ENCODE data around the gene PPP1R3E. TPM values are rescaled to one million over a fixed set of nuclear protein-coding genes. Genes with fewer than 3 reads are reported as not detected.

PPP1R3E gene
- polyA plus RNA-seq, 1 of the 3 experiments (the other 2 are of a cell fraction), result 6.6 TPM

DNA sequence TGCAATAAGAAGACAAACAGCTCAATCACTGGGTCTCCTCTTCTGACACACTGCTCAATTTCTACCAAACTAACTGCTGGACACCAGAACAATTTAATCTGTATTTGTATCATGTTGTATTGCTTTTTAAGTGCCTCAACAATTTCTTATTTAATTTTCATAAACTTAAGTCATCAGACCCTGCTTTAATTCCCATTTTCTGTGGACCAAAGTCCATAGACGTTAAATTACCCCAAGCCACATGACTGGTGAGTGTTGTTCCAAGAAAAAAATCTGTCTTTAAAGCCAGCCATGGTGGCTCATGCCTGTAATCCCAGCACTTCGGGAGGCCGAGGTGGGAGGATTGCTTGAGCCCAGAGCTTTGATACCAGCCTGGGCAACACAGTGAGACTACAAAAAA, 25.5 kb downstream of the PPP1R3E start:
- no peaks in the 10 kb centered on the region for H3K9me3 ChIP-seq
- POLR2A ChIA-PET, result interaction anchor here (0.6 to 1.0 kb wide), 2 partner anchors 9 to 159 kb away, joined by 3 read pairs; no protein-coding TSS in a partner anchor
- no peak overlapping the region for H3K4me3 ChIP-seq (ENCODE audit: low read depth in 2 of 2, low read length in 1 of 2)
- no peaks in the 10 kb centered on the region for H3K4me1 ChIP-seq (ENCODE audit: control insufficient read depth in 1 of 2, insufficient read depth in 2 of 2, low read depth in 1 of 2, low read length in 1 of 2)
- H3K36me3 ChIP-seq (replicated peaks in 1 of 2; ENCODE audit: control insufficient read depth in 1 of 2, insufficient read depth in 2 of 2, low read length in 1 of 2), result peaks cover 0 to 5% of the 10 kb centered on the region in 2 experiments
- no peaks in the 10 kb centered on the region for H3K9me2 ChIP-seq
- no peak overlapping the region for H3K27ac ChIP-seq (ENCODE audit: low read depth in 2 of 2, low read length in 1 of 2)
- no peaks in the 10 kb centered on the region for H3F3A ChIP-seq (replicated peaks; ENCODE audit: insufficient read depth)
- 91% methylated on average over 3 of the region's 3 CpGs for WGBS (ENCODE audit: low lambda C conversion rate)
- DNase-seq, result no peak
- H2AFZ ChIP-seq (ENCODE audit: low read depth), result no peak overlapping the region
- no peak for TF ChIP-seq JUND (IDR thresholded peaks at IDR 0.05)
- TF ChIP-seq MXI1 (IDR thresholded peaks at IDR 0.05; ENCODE audit: low read depth, low read length), result no peak
- TF ChIP-seq SMC3 (IDR thresholded peaks at IDR 0.05; ENCODE audit: low read depth, low read length), result no peak
- TF ChIP-seq, protein P1, sequence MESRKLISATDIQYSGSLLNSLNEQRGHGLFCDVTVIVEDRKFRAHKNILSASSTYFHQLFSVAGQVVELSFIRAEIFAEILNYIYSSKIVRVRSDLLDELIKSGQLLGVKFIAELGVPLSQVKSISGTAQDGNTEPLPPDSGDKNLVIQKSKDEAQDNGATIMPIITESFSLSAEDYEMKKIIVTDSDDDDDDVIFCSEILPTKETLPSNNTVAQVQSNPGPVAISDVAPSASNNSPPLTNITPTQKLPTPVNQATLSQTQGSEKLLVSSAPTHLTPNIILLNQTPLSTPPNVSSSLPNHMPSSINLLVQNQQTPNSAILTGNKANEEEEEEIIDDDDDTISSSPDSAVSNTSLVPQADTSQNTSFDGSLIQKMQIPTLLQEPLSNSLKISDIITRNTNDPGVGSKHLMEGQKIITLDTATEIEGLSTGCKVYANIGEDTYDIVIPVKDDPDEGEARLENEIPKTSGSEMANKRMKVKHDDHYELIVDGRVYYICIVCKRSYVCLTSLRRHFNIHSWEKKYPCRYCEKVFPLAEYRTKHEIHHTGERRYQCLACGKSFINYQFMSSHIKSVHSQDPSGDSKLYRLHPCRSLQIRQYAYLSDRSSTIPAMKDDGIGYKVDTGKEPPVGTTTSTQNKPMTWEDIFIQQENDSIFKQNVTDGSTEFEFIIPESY (IDR thresholded peaks at IDR 0.05; ENCODE audit: borderline replicate concordance, low read depth), result no peak
- TF ChIP-seq TEAD4 (IDR thresholded peaks at IDR 0.05; ENCODE audit: borderline replicate concordance, insufficient read depth), result no peak
- no peak for TF ChIP-seq CHD2 (IDR thresholded peaks at IDR 0.05; ENCODE audit: low read length, partially characterized antibody)
- TF ChIP-seq, protein P2, sequence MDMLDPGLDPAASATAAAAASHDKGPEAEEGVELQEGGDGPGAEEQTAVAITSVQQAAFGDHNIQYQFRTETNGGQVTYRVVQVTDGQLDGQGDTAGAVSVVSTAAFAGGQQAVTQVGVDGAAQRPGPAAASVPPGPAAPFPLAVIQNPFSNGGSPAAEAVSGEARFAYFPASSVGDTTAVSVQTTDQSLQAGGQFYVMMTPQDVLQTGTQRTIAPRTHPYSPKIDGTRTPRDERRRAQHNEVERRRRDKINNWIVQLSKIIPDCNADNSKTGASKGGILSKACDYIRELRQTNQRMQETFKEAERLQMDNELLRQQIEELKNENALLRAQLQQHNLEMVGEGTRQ (IDR thresholded peaks at IDR 0.05; ENCODE audit: borderline replicate concordance, low read depth, low read length), result no peak
- no peak for TF ChIP-seq MEF2A (IDR thresholded peaks at IDR 0.05; ENCODE audit: borderline replicate concordance, low read depth)
- no peak for TF ChIP-seq FOSL2 (IDR thresholded peaks at IDR 0.05; ENCODE audit: borderline replicate concordance, low read depth)
- no peak for TF ChIP-seq GABPA (IDR thresholded peaks at IDR 0.05; ENCODE audit: low read depth)
- TF ChIP-seq, protein P3, sequence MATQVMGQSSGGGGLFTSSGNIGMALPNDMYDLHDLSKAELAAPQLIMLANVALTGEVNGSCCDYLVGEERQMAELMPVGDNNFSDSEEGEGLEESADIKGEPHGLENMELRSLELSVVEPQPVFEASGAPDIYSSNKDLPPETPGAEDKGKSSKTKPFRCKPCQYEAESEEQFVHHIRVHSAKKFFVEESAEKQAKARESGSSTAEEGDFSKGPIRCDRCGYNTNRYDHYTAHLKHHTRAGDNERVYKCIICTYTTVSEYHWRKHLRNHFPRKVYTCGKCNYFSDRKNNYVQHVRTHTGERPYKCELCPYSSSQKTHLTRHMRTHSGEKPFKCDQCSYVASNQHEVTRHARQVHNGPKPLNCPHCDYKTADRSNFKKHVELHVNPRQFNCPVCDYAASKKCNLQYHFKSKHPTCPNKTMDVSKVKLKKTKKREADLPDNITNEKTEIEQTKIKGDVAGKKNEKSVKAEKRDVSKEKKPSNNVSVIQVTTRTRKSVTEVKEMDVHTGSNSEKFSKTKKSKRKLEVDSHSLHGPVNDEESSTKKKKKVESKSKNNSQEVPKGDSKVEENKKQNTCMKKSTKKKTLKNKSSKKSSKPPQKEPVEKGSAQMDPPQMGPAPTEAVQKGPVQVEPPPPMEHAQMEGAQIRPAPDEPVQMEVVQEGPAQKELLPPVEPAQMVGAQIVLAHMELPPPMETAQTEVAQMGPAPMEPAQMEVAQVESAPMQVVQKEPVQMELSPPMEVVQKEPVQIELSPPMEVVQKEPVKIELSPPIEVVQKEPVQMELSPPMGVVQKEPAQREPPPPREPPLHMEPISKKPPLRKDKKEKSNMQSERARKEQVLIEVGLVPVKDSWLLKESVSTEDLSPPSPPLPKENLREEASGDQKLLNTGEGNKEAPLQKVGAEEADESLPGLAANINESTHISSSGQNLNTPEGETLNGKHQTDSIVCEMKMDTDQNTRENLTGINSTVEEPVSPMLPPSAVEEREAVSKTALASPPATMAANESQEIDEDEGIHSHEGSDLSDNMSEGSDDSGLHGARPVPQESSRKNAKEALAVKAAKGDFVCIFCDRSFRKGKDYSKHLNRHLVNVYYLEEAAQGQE (IDR thresholded peaks at IDR 0.05; ENCODE audit: low read depth, low read length), result no peak
- no peak for TF ChIP-seq NFIC (IDR thresholded peaks at IDR 0.05; ENCODE audit: borderline replicate concordance)
- TF ChIP-seq TAF1 (IDR thresholded peaks at IDR 0.05; ENCODE audit: borderline replicate concordance, low read depth, low read length), result no peak
- TF ChIP-seq, protein P4, sequence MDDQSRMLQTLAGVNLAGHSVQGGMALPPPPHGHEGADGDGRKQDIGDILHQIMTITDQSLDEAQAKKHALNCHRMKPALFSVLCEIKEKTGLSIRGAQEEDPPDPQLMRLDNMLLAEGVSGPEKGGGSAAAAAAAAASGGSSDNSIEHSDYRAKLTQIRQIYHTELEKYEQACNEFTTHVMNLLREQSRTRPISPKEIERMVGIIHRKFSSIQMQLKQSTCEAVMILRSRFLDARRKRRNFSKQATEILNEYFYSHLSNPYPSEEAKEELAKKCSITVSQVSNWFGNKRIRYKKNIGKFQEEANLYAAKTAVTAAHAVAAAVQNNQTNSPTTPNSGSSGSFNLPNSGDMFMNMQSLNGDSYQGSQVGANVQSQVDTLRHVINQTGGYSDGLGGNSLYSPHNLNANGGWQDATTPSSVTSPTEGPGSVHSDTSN (IDR thresholded peaks at IDR 0.05), result no peak
- no peak for TF ChIP-seq NRF1 (IDR thresholded peaks at IDR 0.05; ENCODE audit: low read depth, low read length)
- TF ChIP-seq RAD21 (IDR thresholded peaks at IDR 0.05; ENCODE audit: low read length), result no peak
- TF ChIP-seq GATA2 (CRISPR knock-in tag; IDR thresholded peaks at IDR 0.05), result no peak
- no peak overlapping the region for H3K9ac ChIP-seq
- CTCF ChIA-PET, result interaction anchor here (1.0 to 1.9 kb wide), 4 partner anchors 9 to 156 kb away, joined by 4 to 6 read pairs (median 5); partner anchors contain the start of gene HOMEZ
- H3K27me3 ChIP-seq (ENCODE audit: insufficient read depth), result no peaks in the 10 kb centered on the region
- no peak overlapping the region for H3K4me2 ChIP-seq
- H4K20me1 ChIP-seq (ENCODE audit: insufficient read depth), result no peaks in the 10 kb centered on the region
- H3K79me2 ChIP-seq (ENCODE audit: insufficient read depth), result peaks cover 3% of the 10 kb centered on the region; the same call in 1 of the 2 replicates

Measured in SK-N-SH (cell line).